Measurements from ENCODE around the gene MAN2C1. TPM values are rescaled to one million over a fixed set of nuclear protein-coding genes. Genes with fewer than 3 reads are reported as not detected.
A peak's percentile ranks its signal among the peaks of the same experiment; 100 is the strongest.
"Not testable (repeated sequence)": the region's sequence is repeated elsewhere in the genome, so short reads cannot be mapped to it uniquely, and the experiment has no call there.

MAN2C1 gene
- total RNA-seq, 1 donor from 2014 or later: 98.5 TPM

DNA sequence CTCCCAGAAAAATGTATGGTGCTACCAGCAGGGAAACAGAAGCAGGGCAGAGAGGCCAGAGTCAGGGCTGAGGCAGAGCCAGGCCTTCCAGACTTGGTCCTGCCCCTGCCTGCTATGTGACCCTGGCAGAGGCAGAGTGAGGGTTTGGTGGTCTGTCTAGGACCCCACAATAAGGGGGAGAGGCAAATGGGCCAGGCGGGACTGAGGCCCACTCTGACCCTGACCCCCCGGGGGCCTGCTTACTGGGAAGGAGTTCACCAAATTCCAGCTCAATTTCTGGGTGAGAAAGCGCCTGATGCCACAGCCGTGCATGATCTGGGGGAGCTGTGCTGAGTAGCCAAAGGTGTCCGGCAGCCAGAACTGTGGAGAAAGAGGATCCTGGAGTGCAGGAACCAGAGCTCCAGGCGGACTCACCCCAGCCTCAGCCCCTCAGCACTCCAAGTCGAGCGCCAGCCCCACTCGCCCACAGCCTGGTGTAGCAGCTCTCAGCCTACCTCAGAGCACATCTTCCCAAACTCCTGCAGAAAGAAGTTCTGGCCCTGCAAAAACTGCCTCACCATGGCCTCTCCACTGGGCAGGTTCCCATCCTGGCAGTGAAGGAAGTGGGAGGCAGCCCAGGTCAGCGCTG is 6.9 kb downstream of the MAN2C1 start:
- DNase-seq (ENCODE audit: low read depth in 2 of 2): no peak

DNA sequence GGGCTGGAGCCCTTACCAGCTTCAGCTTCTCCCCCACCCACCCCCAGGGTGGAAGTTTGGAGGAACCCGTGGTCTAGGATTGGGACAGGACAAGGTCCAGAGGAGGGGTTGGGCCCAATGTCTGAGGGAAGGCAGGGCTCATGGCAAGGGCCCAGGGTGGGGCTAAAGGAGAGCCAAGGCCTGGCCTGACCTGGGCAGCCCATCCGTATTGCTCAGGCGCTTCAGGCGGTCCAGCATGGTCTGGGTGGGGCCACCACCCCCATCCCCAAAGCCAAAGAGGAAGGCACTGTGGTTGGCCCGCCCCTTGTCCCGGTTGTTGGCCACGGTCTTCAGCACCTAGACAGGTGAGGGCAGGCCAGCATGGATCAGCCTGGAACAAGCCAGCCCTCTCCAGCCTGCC is 7.6 kb downstream of the MAN2C1 start:
- DNase-seq (ENCODE audit: low read depth in 2 of 2): no peak

GRCh38 chr15:75360391-75360790 is 8.0 kb downstream of the MAN2C1 start:
- no peak for DNase-seq (ENCODE audit: low read depth in 2 of 2)

DNA sequence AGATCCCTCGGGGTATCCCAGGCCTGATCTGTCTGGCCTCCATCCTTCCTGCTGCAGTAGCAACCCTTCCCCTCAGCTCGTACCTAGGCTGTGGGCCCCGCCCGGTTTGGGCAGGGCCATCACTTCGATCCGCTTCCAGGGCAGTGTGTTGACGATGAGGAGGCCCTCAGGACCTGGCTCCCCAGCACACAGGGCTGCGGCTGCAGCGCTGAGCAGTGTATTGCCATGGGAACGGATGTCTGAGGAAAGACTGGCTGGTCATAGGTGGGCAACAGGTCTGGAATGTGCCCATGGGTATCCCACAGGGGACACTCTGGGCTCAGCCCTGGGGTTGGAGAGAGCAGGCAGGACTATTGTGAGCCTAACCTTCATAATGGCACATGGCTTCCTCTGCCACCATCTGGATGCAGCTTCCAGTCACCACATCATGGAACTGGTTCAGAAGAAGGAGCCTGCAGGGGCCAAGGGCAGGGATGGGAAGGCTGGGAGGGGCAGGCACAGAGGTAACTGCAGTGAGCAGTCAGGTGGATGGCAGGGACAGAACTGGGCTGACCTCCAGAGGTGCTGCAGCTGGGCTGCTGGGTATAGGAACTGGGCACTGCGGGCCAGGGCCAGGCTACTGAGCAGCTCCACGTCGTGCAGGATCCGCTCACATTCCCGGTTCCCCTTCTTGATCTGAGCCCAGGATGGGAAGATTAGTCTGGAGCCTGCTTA is 8.7 kb downstream of the MAN2C1 start:
- DNase-seq (ENCODE audit: low read depth in 2 of 2): no peak

DNA sequence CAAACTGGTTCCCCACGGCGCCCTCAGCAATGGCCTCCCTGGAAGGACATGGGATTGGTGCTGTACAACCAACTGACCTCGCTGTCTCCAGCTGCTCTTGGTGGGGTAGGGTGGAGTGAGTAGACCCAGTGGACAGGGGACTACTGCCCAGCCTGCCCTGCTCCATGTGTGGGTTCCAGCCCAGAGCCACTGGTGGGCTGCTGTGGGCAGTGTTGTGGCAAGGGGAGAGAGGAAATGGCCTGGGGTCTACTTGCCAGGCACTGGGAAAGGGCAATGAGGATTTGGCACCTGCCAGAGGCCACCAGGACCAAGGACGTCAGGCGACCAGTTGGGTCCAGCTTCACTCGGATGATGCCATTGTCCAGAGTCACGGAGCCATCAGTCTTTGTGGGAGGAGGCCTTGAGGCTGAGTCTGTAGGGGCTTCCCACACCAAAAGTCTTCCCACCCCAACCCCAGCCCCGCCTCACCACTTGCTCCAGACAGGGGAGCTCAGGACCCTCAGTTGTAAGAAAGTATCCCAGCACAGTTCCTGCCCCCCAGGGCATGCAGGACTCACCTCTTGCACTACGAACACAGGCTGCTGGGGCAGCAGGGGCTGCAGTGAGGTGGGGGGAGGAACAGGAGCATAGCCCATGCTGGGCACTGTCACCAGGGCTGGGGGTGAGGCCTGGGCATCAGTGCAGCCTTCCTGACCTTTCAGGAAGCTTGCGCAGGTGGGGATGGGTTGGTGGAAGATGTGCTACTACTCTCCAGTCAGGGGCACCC is 9.5 kb downstream of the MAN2C1 start:
- DNase-seq (ENCODE audit: low read depth in 2 of 2): no peak

- DNase-seq (ENCODE audit: low read depth in 2 of 2): no peak
These were observed 10.3 kb downstream of the MAN2C1 start for GRCh38 chr15:75357976-75358673.

GRCh38 chr15:75356517-75356916 is 11.9 kb downstream of the MAN2C1 start:
- no peak for DNase-seq (ENCODE audit: low read depth in 2 of 2)

- DNase-seq (ENCODE audit: low read depth in 2 of 2): no peak
These were observed 12.4 kb downstream of the MAN2C1 start for GRCh38 chr15:75356006-75356405.

DNA sequence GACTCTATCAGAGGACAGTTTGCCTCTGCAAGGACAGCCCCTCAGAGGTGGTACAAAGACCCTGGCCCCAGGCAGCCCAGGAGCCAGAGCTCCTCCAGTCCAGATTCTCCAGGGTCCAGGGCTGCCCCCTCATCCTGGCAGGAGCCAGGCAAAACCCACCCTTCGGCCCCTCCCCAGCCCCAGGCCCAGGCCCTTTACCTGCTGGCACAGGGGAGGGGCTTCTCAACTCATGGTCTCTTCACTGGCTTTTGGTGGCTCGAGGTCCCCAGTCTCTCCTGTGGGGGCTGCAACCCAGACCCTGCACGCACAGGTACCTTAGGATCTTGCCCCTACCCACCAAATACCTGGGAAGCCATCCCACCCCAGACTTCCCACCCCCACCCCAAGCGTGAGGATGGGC is 13.0 kb downstream of the MAN2C1 start:
- DNase-seq (ENCODE audit: low read depth in 2 of 2): no peak

GRCh38 chr15:75354454-75354853 is 14.0 kb downstream of the MAN2C1 start:
- DNase-seq (ENCODE audit: low read depth in 2 of 2): no peak

DNA sequence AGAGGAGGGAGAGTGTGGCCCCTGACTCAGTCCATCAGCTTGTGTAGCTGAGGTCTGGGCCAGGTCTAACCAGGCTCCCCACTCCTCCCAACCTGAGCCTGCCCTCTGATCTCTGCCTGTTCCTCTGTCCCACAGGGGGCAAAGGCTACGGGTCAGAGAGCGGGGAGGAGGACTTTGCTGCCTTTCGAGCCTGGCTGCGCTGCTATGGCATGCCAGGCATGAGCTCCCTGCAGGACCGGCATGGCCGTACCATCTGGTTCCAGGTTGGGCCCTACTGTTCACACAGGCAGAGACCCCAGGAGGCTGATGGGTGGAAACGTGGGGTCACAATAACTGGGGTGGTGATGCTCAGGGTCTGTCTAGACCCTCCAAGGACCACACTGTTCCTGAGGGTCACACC is 14.8 kb downstream of the MAN2C1 start:
- DNase-seq (ENCODE audit: low read depth in 2 of 2): no peak

- no peak for DNase-seq (ENCODE audit: low read depth in 2 of 2)
These were observed 16.0 kb downstream of the MAN2C1 start for GRCh38 chr15:75352186-75353080.

DNA sequence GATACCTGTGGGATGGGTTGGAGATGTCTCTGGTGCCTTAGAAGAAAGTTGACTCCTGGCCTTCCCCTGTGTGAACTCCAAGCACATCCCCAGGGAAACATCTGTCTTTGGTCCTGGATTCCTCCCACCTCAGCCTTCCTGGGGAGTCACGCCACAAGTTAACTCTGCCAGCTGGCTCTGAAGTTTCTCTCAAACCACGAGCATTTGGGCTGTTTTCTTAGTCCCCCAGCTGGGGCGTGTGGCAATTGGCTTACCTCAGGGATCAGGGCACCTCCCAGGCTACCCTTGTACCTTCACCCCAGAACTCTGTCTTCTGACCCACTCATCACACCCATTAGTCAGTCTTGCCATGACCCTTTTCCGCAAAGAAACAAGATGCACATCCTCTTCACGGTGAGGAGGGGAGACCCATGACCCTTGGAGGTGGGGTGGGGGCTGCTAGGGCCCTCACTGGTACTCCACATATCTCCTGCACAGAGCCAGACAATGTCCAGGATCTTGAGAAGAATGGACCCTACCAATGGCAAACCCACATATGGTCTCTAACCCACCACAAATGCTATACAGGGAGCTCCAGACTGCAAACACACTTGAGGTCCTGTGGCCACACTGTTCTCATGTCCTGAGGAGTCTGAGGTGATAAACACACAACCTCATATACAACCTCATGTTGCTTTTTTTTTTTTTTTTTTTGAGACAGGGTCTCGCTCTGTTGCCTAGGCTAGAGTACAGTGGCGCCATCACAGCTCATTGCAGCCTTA is 17.6 kb downstream of the MAN2C1 start:
- no peak for DNase-seq (ENCODE audit: low read depth in 2 of 2)

- DNase-seq (ENCODE audit: low read depth in 2 of 2): no peak
These were observed 18.4 kb downstream of the MAN2C1 start for GRCh38 chr15:75349851-75350588.

DNA sequence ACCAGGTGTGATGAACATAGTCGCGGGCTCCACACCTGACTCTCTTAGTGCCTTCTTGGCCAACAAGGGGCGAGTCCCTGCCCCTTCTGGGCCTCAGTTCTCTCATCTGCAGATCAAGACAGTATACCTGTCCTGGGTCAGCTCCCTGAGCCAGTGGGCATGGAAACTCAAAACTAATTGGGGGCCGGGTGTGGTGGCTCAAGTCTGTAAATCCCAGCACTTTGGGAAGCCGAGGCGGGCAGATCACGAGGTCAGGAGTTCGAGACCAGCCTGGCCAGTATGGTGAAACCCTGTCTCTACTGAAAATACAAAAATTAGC is 19.1 kb downstream of the MAN2C1 start:
- not testable (repeated sequence) for DNase-seq (ENCODE audit: low read depth in 2 of 2)

GRCh38 chr15:75348562-75349350 is 19.7 kb downstream of the MAN2C1 start:
- no peak for DNase-seq (ENCODE audit: low read depth in 2 of 2)

DNA sequence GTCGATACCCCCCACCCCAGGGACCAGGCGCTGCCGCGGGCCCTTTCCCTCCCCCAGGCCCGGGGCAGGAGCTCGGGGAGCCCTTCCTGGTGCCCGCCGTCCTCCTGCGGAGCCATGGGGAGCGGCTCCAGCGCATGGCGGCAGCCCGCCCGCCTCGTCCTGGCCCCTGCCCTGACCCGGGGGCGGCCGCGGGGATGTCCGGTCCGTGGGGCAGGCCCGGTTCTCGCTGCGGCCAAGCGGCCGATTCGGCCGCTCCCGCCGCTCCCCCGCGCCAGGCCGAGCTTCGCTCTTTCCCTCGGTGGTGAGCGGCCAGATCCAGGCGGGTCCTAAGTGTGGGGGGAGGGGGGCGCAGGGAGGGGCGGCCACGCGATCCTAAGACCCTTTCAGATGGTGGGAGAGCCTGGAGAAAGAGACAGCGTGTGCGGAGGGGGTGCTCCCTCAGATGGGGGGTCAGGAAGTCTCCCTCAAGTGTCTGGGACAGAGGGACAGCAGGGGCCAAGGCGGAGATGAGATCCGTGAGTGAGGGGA is 20.3 kb downstream of the MAN2C1 start:
- peak in 1 of 2 donors; percentile 11 for DNase-seq (ENCODE audit: low read depth in 2 of 2)

DNA sequence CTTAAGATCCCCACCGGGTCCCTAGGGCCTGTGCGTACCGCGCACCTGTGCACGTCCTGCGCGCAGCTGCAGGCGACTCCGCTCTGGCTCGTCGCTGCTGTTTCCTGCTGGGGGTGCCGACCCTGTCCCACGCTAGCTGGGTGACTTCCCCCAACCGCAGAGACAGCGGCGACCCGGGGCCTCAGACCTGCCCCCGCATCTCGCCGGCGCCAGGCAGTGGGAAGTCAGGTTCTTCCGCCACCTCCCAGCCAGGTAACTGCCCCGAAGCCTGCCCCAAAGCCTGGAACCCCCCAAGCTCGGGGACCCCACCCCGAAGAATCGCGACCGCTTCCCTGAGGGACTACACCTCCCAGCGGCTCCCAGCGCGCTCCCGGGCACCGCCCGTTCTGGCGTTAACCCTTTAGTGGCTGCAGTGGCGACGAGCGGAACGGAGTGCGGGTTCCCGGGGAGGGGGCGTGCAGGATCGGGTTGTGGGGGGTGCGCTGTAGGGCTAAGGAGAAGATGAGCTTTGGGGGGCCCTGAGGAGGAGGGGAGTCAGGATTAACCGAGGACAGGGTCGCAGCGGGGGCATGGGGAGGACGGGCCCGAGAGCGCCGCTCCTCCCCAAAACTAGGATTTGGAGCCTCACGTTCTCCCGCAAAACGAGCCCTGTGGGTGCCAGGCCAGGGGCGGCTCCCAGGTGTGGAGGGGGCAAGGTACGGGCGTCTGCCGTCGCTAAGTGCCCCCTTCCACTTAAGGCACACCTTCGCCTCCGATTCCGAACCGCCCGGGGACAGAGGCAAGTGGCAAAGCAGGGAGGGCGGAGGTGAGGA is 21.0 kb downstream of the MAN2C1 start:
- DNase-seq (ENCODE audit: low read depth in 2 of 2): peak in 1 of 2 donors; percentile 35

All from dermis microvascular lymphatic vessel endothelial cell (primary cell).